ENCODE measurements around the gene SH2D2A. TPM values are rescaled to one million over a fixed set of nuclear protein-coding genes. Genes with fewer than 3 reads are reported as not detected.

The SH2D2A gene
- total and polyA plus RNA-seq, 9 of the 15 experiments (the other 6 are each of a cell fraction or from before 2014, with no cell fraction given): 0.89 to 33.6 (median 6.9) TPM

GRCh38 chr1:156797212-156797871 lies 19.3 kb downstream of the SH2D2A start (continued):
- TF ChIP-seq HCFC1 (IDR thresholded peaks at IDR 0.05; ENCODE audit: low read depth, low read length) (0 out of 2 replicates have a peak, but pooled peaks have one; percentile 12), NBN (IDR thresholded peaks at IDR 0.05; ENCODE audit: low read depth) (peak; percentile 48; the same call in 1 of the 2 replicates), RBM39 (optimal IDR thresholded peaks at IDR 0.05; ENCODE audit: low read depth, low read length) (no peak), SAFB2 (IDR thresholded peaks at IDR 0.05; ENCODE audit: borderline replicate concordance, low read depth, low read length, severe bottlenecking) (no peak), MAZ (CRISPR knock-in tag; conservative IDR thresholded peaks at IDR 0.05 in 1 of 2, IDR thresholded peaks at IDR 0.05 in 1 of 2) (peak in 1 of 2 experiments; percentile 50; a peak in 1 of 4 replicates), DEAF1 (CRISPR knock-in tag; IDR thresholded peaks at IDR 0.05) (peak; percentile 85), CBFA2T3 (IDR thresholded peaks at IDR 0.05) (peak; percentile 3; the same call in 1 of the 2 replicates), TBL1XR1 (IDR thresholded peaks at IDR 0.05; ENCODE audit: low read length in 2 of 2) (0 out of 4 replicates have a peak, but pooled peaks of 1 of the 2 experiments have one; percentile 20), SMARCC2 (IDR thresholded peaks at IDR 0.05; ENCODE audit: low read depth) (no peak), ZNF639 (CRISPR knock-in tag; conservative IDR thresholded peaks at IDR 0.05 in 1 of 2, IDR thresholded peaks at IDR 0.05 in 1 of 2) (no peak), KLF16 (IDR thresholded peaks at IDR 0.05) (0 out of 2 replicates have a peak, but pooled peaks have one; percentile 14), NEUROD1 (IDR thresholded peaks at IDR 0.05; ENCODE audit: borderline replicate concordance, low read depth, low read length, partially characterized antibody) (no peak), CBX8 (IDR thresholded peaks at IDR 0.05; ENCODE audit: borderline replicate concordance, extremely low read depth, low read depth, low read length, poor library complexity, severe bottlenecking) (no peak), GATAD2A (IDR thresholded peaks at IDR 0.05) (no peak), ZNF263 (CRISPR knock-in tag; IDR thresholded peaks at IDR 0.05; ENCODE audit: borderline replicate concordance) (peak; percentile 41; the same call in 1 of the 2 replicates), ZNF212 (CRISPR knock-in tag; IDR thresholded peaks at IDR 0.05) (no peak), HMBOX1 (IDR thresholded peaks at IDR 0.05) (no peak), TFAM (CRISPR knock-in tag; conservative IDR thresholded peaks at IDR 0.05) (no peak), SOX6 (IDR thresholded peaks at IDR 0.05) (no peak), ZFX (CRISPR knock-in tag; IDR thresholded peaks at IDR 0.05) (no peak), TEAD4 (IDR thresholded peaks at IDR 0.05; ENCODE audit: low read length) (peak; percentile 24; the same call in 1 of the 2 replicates), TEAD4 (CRISPR knock-in tag; IDR thresholded peaks at IDR 0.05; ENCODE audit: borderline replicate concordance) (no peak)

Measured in K562 (cell line).